Activated B cell treated with CpG ODN at 0.5 μM for 24 hours (primary cell): Measurements from ENCODE around the gene SUGP2. TPM values are rescaled to one million over a fixed set of nuclear protein-coding genes. Genes with fewer than 3 reads are reported as not detected.

Experiments used
- ATAC-seq: fragments of 200-7000 bp; cut with Tn5 transposase; one replicate; pipeline ENCODE4 v1.10.0; 2021; ENCODE audit warnings: low read depth, mild to moderate bottlenecking, moderate library complexity
- CTCF ChIA-PET: fragments of 350-600 bp; sonication (Branson Sonifier 250); formaldehyde crosslinking; loops from one replicate; lab custom pipeline; 2021; ENCODE audit warnings: antibody characterized with exemption; lab: Charles Lee
- POLR2A ChIA-PET: fragments of 350-600 bp; sonication (Branson Sonifier 250); formaldehyde crosslinking; loops from one replicate; lab custom pipeline; 2021; ENCODE audit warnings: antibody characterized with exemption; lab: Charles Lee
- DNase-seq: peaks from one replicate; pipeline ENCODE4 v3.0.0; 2022
- H3K27ac Mint-ChIP-seq: one replicate; pipeline ENCODE4 v1.8.0; 2020; ENCODE audit warnings: mixed read lengths
- H3K27me3 Mint-ChIP-seq: one replicate; pipeline ENCODE4 v1.8.0; 2021; ENCODE audit warnings: mixed read lengths
- H3K36me3 Mint-ChIP-seq: one replicate; pipeline ENCODE4 v1.8.0; 2021; ENCODE audit warnings: low read depth, mixed read lengths
- H3K4me1 Mint-ChIP-seq: one replicate; pipeline ENCODE4 v1.8.0; 2021; ENCODE audit warnings: mixed read lengths
- H3K4me3 Mint-ChIP-seq: one replicate; pipeline ENCODE4 v1.8.0; 2020; ENCODE audit warnings: mild to moderate bottlenecking, mixed read lengths
- H3K9me3 Mint-ChIP-seq: one replicate; pipeline ENCODE4 v1.8.0; 2020; ENCODE audit warnings: mixed read lengths
- CTCF ChIP-seq: fragments of 200-600 bp; IDR thresholded peaks from one replicate; pipeline ENCODE4 v1.8.0; 2022; ENCODE audit warnings: antibody characterized with exemption, mild to moderate bottlenecking
- intact Hi-C: fragments of 100-400 bp; cut with micrococcal nuclease; formaldehyde crosslinking; loops from one replicate; pipeline ENCODE4 v1.15.1; 2024
- total RNA-seq: library from RNA; stranded (reverse); gene quantifications from 2 replicates; pipeline ENCODE4 v1.2.3, GENCODE V29; 2022

Gene SUGP2
- total RNA-seq, 1 donor from 2014 or later: 122 TPM

GRCh38 chr19:19067276-19068072 is 34.2 kb upstream of the SUGP2 start:
- intact Hi-C loops: loop anchor here (10.0 kb wide), 2 partner anchors 337 to 597 kb away; partner anchors contain the start of genes ATP13A1, GATAD2A and ZNF101
- Mint-ChIP-seq H3K4me3 (peak overlapping the region; percentile 45), H3K36me3 (peaks cover 14% of the 10 kb centered on the region), H3K9me3 (no peaks in the 10 kb centered on the region), H3K4me1 (peaks cover 82% of the 10 kb centered on the region), H3K27ac (peak overlapping the region; percentile 82), H3K27me3 (no peaks in the 10 kb centered on the region)
- ChIA-PET POLR2A (interaction anchor here (0.7 to 1.2 kb wide), 4 partner anchors 33 to 1874 kb away, joined by 3 to 4 read pairs (median 4); partner anchors contain the start of gene GATAD2A), CTCF (interaction anchor here (1.1 to 3.3 kb wide), 2 partner anchors 13 to 48 kb away, joined by 3 to 10 read pairs; no protein-coding TSS in a partner anchor)
- TF ChIP-seq CTCF: no peak
- ATAC-seq: no peak
- no peak for DNase-seq

GRCh38 chr19:19064811-19065745 is 31.8 kb upstream of the SUGP2 start:
- Mint-ChIP-seq H3K4me3 (peak overlapping the region; percentile 88), H3K27ac (peak overlapping the region; percentile 89), H3K4me1 (peaks cover 65% of the 10 kb centered on the region), H3K27me3 (no peaks in the 10 kb centered on the region), H3K9me3 (no peaks in the 10 kb centered on the region), H3K36me3 (peaks cover 7% of the 10 kb centered on the region)
- intact Hi-C loops: loop anchor here (5.0 to 10.0 kb wide), 3 partner anchors 148 to 600 kb away; partner anchors contain the start of genes ATP13A1, COPE, DDX49 and GATAD2A
- peak; percentile 36 for DNase-seq
- ChIA-PET CTCF (interaction anchor here (1.2 to 3.3 kb wide), 3 partner anchors 25 to 109 kb away, joined by 3 to 10 read pairs (median 4); no protein-coding TSS in a partner anchor), POLR2A (interaction anchor here (0.7 to 1.1 kb wide), 5 partner anchors 40 to 426 kb away, joined by 3 to 8 read pairs (median 4); no protein-coding TSS in a partner anchor)
- TF ChIP-seq CTCF: no peak
- no peak for ATAC-seq

DNA sequence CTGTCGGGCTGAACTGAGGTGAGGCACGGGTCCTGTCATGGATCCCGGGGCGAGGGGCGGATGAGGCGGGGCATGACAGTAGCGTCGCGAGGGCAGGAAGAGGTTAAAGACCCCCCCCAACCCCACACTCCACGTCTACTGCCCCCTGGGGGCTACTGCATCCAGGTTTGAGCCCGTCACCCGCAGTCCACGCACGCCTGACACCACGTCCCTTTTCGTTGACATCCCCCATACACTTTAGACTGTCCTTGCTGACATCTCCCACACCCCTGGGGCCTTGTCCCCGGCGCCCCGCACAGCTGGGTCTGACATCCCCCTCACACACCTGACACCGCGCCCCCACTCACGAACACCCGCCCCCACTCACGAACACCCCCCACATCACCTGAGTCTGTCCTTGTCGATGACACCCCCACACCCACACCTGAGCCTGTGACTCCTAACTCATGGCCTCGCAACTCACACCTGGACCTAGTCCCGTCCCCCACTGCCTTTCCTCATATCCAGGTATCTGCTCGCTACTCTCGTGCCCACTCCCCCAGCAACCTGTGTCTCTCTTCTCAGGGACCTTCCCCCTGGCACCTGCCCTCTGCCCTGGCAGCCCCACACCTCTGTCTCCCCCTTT is 30.9 kb upstream of the SUGP2 start:
- POLR2A ChIA-PET: interaction anchor here (0.7 to 1.3 kb wide), 7 partner anchors 98 to 427 kb away, joined by 3 to 8 read pairs (median 4); partner anchors contain the start of genes BORCS8, COPE, DDX49 and RFXANK
- H3K4me1 Mint-ChIP-seq: peaks cover 59% of the 10 kb centered on the region
- intact Hi-C loops: loop anchor here (5.0 to 10.0 kb wide), 3 partner anchors 147 to 601 kb away; partner anchors contain the start of genes ATP13A1, COPE, DDX49 and GATAD2A
- peak; percentile 15 for ATAC-seq
- H3K4me3 Mint-ChIP-seq: peak overlapping the region; percentile 88
- DNase-seq: peak; percentile 32
- H3K36me3 Mint-ChIP-seq: peaks cover 16% of the 10 kb centered on the region
- peak overlapping the region; percentile 89 for H3K27ac Mint-ChIP-seq
- CTCF ChIA-PET: interaction anchor here (1.2 to 2.2 kb wide), 3 partner anchors 10 to 110 kb away, joined by 3 to 6 read pairs (median 6); no protein-coding TSS in a partner anchor
- no peaks in the 10 kb centered on the region for H3K9me3 Mint-ChIP-seq
- no peaks in the 10 kb centered on the region for H3K27me3 Mint-ChIP-seq
- no peak for TF ChIP-seq CTCF

- intact Hi-C loops: loop anchor here (1.0 to 10.0 kb wide), 8 partner anchors 30 to 601 kb away; partner anchors contain the start of genes ARMC6, ATP13A1, BORCS8 and COPE
- H3K4me3 Mint-ChIP-seq: peak within 1 kb of the TSS; percentile 88
- peaks cover 20% of the 10 kb centered on the region for H3K36me3 Mint-ChIP-seq
- H3K27ac Mint-ChIP-seq: peak within 1 kb of the TSS; percentile 89
- ChIA-PET POLR2A (interaction anchor here (0.5 to 1.3 kb wide), 5 partner anchors 128 to 399 kb away, joined by 3 to 6 read pairs (median 4); partner anchors contain the start of genes BORCS8, COPE, DDX49 and RFXANK), CTCF (interaction anchor here (1.3 to 2.2 kb wide), 2 partner anchors 9 to 11 kb away, joined by 6 read pairs; no protein-coding TSS in a partner anchor)
- DNase-seq (peak; percentile 96), ATAC-seq (peak; percentile 89)
- TF ChIP-seq CTCF: no peak
- no peaks in the 10 kb centered on the region for H3K9me3 Mint-ChIP-seq
- H3K27me3 Mint-ChIP-seq: no peaks in the 10 kb centered on the region
- H3K4me1 Mint-ChIP-seq: peaks cover 52% of the 10 kb centered on the region
Measured at GRCh38 chr19:19063183-19064097, 30.1 kb upstream of the SUGP2 start, which contains the start of gene SLC25A42. TSS of gene SLC25A42 (plus strand) at chr19:19063994. CDS start at chr19:19096125, 32,131 bp downstream.
